NCI-H526 (cell line): ENCODE measurements around the gene LTA.
A peak's percentile ranks its signal among the peaks of the same experiment; 100 is the strongest.

Experiments
- DNase-seq, 2 experiments: peaks; one replicate each; lab custom pipeline; 2025; lab: John Stamatoyannopoulos, UW

The LTA gene

GRCh38 chr6:31572041-31572911, at the start of gene LTA:
TSS of gene LTA (plus strand) at chr6:31572289. CDS start at chr6:31572743, 454 bp downstream.
- DNase-seq: no peak

GRCh38 chr6:31525553-31525931, 46.5 kb upstream of the LTA start:
- DNase-seq: no peak

- no peak for DNase-seq
Observed at GRCh38 chr6:31525932-31526591, 46.0 kb upstream of the LTA start.

- no peak for DNase-seq
Observed at GRCh38 chr6:31528307-31528777, 43.7 kb upstream of the LTA start.

GRCh38 chr6:31528821-31529328, 43.2 kb upstream of the LTA start, which contains the start of gene MCCD1:
TSS of gene MCCD1 (plus strand) at chr6:31528962. CDS start at chr6:31529015, 53 bp downstream.
- no peak for DNase-seq

GRCh38 chr6:31529329-31530150, 42.5 kb upstream of the LTA start:
- no peak for DNase-seq

GRCh38 chr6:31530659-31531058, 41.4 kb upstream of the LTA start:
- no peak for DNase-seq

GRCh38 chr6:31531162-31531561, 40.9 kb upstream of the LTA start:
- DNase-seq: no peak

- no peak for DNase-seq
Observed at GRCh38 chr6:31531771-31532643, 40.1 kb upstream of the LTA start.

GRCh38 chr6:31532644-31533454, 39.2 kb upstream of the LTA start:
- no peak for DNase-seq

GRCh38 chr6:31533455-31533841, 38.6 kb upstream of the LTA start:
- no peak for DNase-seq

GRCh38 chr6:31534011-31534410, 38.1 kb upstream of the LTA start:
- no peak for DNase-seq

GRCh38 chr6:31534521-31535040, 37.5 kb upstream of the LTA start:
- DNase-seq: no peak

GRCh38 chr6:31535538-31536324, 36.4 kb upstream of the LTA start:
- no peak for DNase-seq

GRCh38 chr6:31538805-31539400, 33.2 kb upstream of the LTA start:
- DNase-seq: no peak

GRCh38 chr6:31540640-31541039, 31.4 kb upstream of the LTA start:
- no peak for DNase-seq

- peak; percentile 55 to 69 for DNase-seq
Observed at GRCh38 chr6:31541059-31541657, 30.9 kb upstream of the LTA start.
